Measurements from ENCODE around the gene OR10C1.

The OR10C1 gene

GRCh38 chr6:29479560-29479959 is 40.5 kb downstream of the OR10C1 start:
- DNase-seq, result no peak

GRCh38 chr6:29483186-29483585 is 44.1 kb downstream of the OR10C1 start:
- DNase-seq, result no peak

- no peak for DNase-seq
These were observed 44.6 kb downstream of the OR10C1 start for GRCh38 chr6:29483735-29484134.

- no peak for DNase-seq
These were observed 47.5 kb downstream of the OR10C1 start for GRCh38 chr6:29486577-29486976.

GRCh38 chr6:29487131-29487530 is 48.0 kb downstream of the OR10C1 start:
- no peak for DNase-seq

- DNase-seq, result no peak
These were observed 48.6 kb downstream of the OR10C1 start, which contains the start of gene MAS1L for GRCh38 chr6:29487660-29488059. Gene MAS1L, minus strand, starts transcription at chr6:29487956. Its CDS starts 54 bp downstream, at chr6:29487902.

GRCh38 chr6:29488874-29489273 is 49.8 kb downstream of the OR10C1 start:
- no peak for DNase-seq

GRCh38 chr6:29489286-29489685 is 50.2 kb downstream of the OR10C1 start:
- no peak for DNase-seq

- DNase-seq, result no peak
These were observed 50.9 kb downstream of the OR10C1 start for GRCh38 chr6:29490055-29490454.

GRCh38 chr6:29490552-29490951 is 51.4 kb downstream of the OR10C1 start:
- no peak for DNase-seq
